Tibial nerve (tissue), 3 donors: Measurements from ENCODE around the gene CCNDBP1.

ENCODE experiments used
- CTCF ChIP-seq, 5 experiments: fragments of 200-600 bp in 3 of 5; fragments of 450-650 bp in 2 of 5; sonication (generic) in 3 of 5; IDR thresholded peaks; one replicate each; pipeline ENCODE4 v1.5.1; 2016 to 2019; ENCODE audit warnings: antibody characterized with exemption in 5 of 5, mild to moderate bottlenecking in 3 of 5, moderate library complexity in 2 of 5
- POLR2A ChIP-seq, 2 donors: fragments of 450-650 bp; IDR thresholded peaks; one replicate each; pipeline ENCODE4 v1.6.1; 2017; ENCODE audit warnings: antibody characterized with exemption in 2 of 2, mild to moderate bottlenecking in 2 of 2, moderate library complexity in 2 of 2

GRCh38 chr15:43198992-43199391 is 13.8 kb downstream of the CCNDBP1 start:
- TF ChIP-seq CTCF (IDR thresholded peaks at IDR 0.05) (no peak), POLR2A (IDR thresholded peaks at IDR 0.05) (no peak)
